ENCODE results near the gene NOTCH4.

DNA sequence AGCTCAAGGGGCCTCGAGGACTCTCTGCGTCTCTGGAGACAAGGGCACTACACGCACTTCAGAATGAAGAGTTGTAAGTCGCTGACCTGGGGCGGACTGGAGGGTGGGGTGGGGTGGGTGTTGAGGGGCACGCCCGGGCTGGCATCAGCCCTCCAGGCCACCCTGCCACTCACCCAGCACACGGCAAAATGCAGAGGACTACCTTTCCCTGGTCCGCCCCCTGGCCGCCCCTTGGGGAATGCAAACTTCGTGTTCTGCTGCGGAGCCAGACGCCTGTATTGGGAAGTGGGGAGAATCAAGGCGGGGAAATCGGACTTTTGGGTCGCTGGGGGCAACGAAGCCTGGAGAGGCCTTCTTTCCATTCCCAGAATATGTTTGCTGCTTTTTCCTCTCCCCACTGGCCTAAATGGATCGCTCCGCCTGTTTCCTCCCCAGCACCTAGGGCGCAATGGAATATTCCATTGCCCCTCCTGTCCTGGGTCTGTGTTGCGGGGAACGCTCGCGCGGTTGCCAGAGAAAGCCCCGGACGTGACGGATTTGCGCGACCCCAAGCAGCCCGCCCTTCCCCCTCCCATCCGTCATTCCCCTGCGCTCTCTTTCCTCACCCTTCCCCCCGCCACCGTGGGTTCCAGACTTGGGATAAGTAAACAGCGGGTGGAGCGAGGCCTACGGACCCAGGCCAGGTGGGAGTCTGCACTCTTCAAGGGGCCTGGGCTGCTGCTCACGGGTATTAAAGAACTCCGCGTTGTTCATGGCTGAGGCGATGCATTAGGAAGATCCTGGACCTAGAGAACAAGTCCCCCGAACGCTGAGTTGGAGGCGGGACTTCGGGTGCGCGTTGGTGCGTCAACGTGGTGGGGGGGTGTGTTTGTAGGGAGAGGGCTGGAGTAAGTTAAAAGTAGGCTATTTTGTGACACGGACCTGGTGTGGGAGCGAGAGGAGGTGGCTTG is 70.0 kb downstream of the NOTCH4 start, which contains the start of gene PPT2:
- TF ChIP-seq, protein P1, sequence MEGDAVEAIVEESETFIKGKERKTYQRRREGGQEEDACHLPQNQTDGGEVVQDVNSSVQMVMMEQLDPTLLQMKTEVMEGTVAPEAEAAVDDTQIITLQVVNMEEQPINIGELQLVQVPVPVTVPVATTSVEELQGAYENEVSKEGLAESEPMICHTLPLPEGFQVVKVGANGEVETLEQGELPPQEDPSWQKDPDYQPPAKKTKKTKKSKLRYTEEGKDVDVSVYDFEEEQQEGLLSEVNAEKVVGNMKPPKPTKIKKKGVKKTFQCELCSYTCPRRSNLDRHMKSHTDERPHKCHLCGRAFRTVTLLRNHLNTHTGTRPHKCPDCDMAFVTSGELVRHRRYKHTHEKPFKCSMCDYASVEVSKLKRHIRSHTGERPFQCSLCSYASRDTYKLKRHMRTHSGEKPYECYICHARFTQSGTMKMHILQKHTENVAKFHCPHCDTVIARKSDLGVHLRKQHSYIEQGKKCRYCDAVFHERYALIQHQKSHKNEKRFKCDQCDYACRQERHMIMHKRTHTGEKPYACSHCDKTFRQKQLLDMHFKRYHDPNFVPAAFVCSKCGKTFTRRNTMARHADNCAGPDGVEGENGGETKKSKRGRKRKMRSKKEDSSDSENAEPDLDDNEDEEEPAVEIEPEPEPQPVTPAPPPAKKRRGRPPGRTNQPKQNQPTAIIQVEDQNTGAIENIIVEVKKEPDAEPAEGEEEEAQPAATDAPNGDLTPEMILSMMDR (IDR thresholded peaks at IDR 0.05; ENCODE audit: low read depth, low read length), result no peak
- TF ChIP-seq EZH2phosphoT487 (IDR thresholded peaks at IDR 0.05; ENCODE audit: low read depth), result no peak
